H1 (cell line): ENCODE data around the gene STAC. TPM values are rescaled to one million over a fixed set of nuclear protein-coding genes. Genes with fewer than 3 reads are reported as not detected.

ENCODE experiments used
- ATF3 ChIP-seq: IDR thresholded peaks from 2 replicates; pipeline ENCODE4 v1.6.1; 2011; ENCODE audit warnings: low read depth, mild to moderate bottlenecking, low read length; ENCODE audit not compliant: insufficient read depth
- BCL11A ChIP-seq, 2 experiments: IDR thresholded peaks; one replicate each; pipeline ENCODE4 v1.6.1; 2011; ENCODE audit warnings: low read depth in 2 of 2, low read length in 2 of 2, mild to moderate bottlenecking in 2 of 2
- CBX8 ChIP-seq: fragments of 300-800, 300-1000 bp; sonication (generic); IDR thresholded peaks from 2 replicates; pipeline ENCODE4 v1.7.1; 2016; ENCODE audit warnings: low read depth, low read length, borderline replicate concordance
- CHD2 ChIP-seq: IDR thresholded peaks from 2 replicates; pipeline ENCODE4 v1.6.1; 2012; ENCODE audit warnings: low read length, improper control_type of control experiment
- EGR1 ChIP-seq: IDR thresholded peaks from 2 replicates; pipeline ENCODE4 v1.6.1; 2011; ENCODE audit warnings: low read depth, low read length, borderline replicate concordance
- GABPA ChIP-seq: IDR thresholded peaks from 2 replicates; pipeline ENCODE4 v1.6.1; 2011; ENCODE audit warnings: mild to moderate bottlenecking, low read length, moderate library complexity, borderline replicate concordance; ENCODE audit not compliant: insufficient read depth
- HDAC2 ChIP-seq, 2 experiments: fragments of 300-600 bp in 1 of 2; sonication (generic) in 1 of 2; IDR thresholded peaks; 2 replicates each; pipeline ENCODE4 v1.6.1; 2011 to 2012; ENCODE audit warnings: low read depth in 2 of 2, low read length in 2 of 2, mild to moderate bottlenecking in 2 of 2, moderate library complexity in 2 of 2, borderline replicate concordance in 1 of 2, inconsistent platforms in 1 of 2
- JUND ChIP-seq: IDR thresholded peaks from 2 replicates; pipeline ENCODE4 v1.6.1; 2011; ENCODE audit warnings: mild to moderate bottlenecking, improper control_type of control experiment, low read length
- KDM1A ChIP-seq: fragments of 200-600, 300-600 bp; sonication (generic); IDR thresholded peaks from 2 replicates; pipeline ENCODE4 v1.7.1; 2016; ENCODE audit warnings: mild to moderate bottlenecking, low read length, borderline replicate concordance
- PHF8 ChIP-seq: fragments of 200-600 bp; sonication (generic); conservative IDR thresholded peaks from 2 replicates; pipeline ENCODE4 v1.7.1; 2012; ENCODE audit warnings: low read depth, mild to moderate bottlenecking, inconsistent platforms, low read length, moderate library complexity
- POLR2A ChIP-seq, 2 experiments: IDR thresholded peaks; 1 replicate in 1 of 2; 2 replicates in 1 of 2; pipeline ENCODE4 v1.6.1; 2011; ENCODE audit warnings: low read depth in 2 of 2, low read length in 2 of 2, mild to moderate bottlenecking in 2 of 2; ENCODE audit errors: control extremely low read depth in 1 of 2
- RBBP5 ChIP-seq: IDR thresholded peaks from 2 replicates; pipeline ENCODE4 v1.7.1; 2012; ENCODE audit warnings: low read depth, mild to moderate bottlenecking, inconsistent platforms, low read length, moderate library complexity, borderline replicate concordance
- RFX5 ChIP-seq: IDR thresholded peaks from 2 replicates; pipeline ENCODE4 v1.6.1; 2011; ENCODE audit warnings: low read depth, low read length, improper control_type of control experiment, borderline replicate concordance
- SIN3A ChIP-seq, 2 experiments: IDR thresholded peaks in 1 of 2; conservative IDR thresholded peaks in 1 of 2; 2 replicates each; pipeline ENCODE4 v1.6.1; 2011 to 2012; ENCODE audit warnings: low read length in 2 of 2, improper control_type of control experiment in 1 of 2, low read depth in 1 of 2, mild to moderate bottlenecking in 1 of 2
- SIRT6 ChIP-seq: IDR thresholded peaks from one replicate; pipeline ENCODE4 v1.7.1; 2012; ENCODE audit warnings: low read length, inconsistent platforms
- SP1 ChIP-seq: IDR thresholded peaks from 2 replicates; pipeline ENCODE4 v1.6.1; 2011; ENCODE audit warnings: low read depth, low read length
- SP2 ChIP-seq: IDR thresholded peaks from 2 replicates; pipeline ENCODE4 v1.6.1; 2012; ENCODE audit warnings: mild to moderate bottlenecking, low read length, inconsistent platforms
- SRF ChIP-seq: IDR thresholded peaks from 2 replicates; pipeline ENCODE4 v1.6.1; 2011; ENCODE audit warnings: mild to moderate bottlenecking, low read depth, low read length, moderate library complexity
- TAF1 ChIP-seq: IDR thresholded peaks from 2 replicates; pipeline ENCODE4 v1.6.1; 2011; ENCODE audit warnings: mild to moderate bottlenecking, low read depth, low read length
- USF2 ChIP-seq: IDR thresholded peaks from 2 replicates; pipeline ENCODE4 v1.6.1; 2011; ENCODE audit warnings: low read length, improper control_type of control experiment
- YY1 ChIP-seq: IDR thresholded peaks from 2 replicates; pipeline ENCODE4 v1.6.1; 2011; ENCODE audit warnings: low read depth, mild to moderate bottlenecking, low read length
- polyA plus RNA-seq, 7 experiments: library from polyadenylated mRNA; depleted of rRNA in 3 of 7; stranded (reverse) in 5 of 7; unstranded in 2 of 7; fragments of >200 nt in 5 of 7; fragments of 200-250 nt in 2 of 7; gene quantifications; 1 replicate in 5 of 7; 2 replicates in 1 of 7; 4 replicates in 1 of 7; pipeline versions ENCODE4 v1.2.1 to v1.2.3, GENCODE V29; 2011 to 2013; ENCODE audit warnings: missing spikeins in 2 of 7, mixed read lengths in 2 of 7
- total RNA-seq: library from RNA; stranded (reverse); fragmentation: NEBNext Ultra II Directional; extraction: Animal tissue kit (Norgen Biotek cat#: 25700); gene quantifications from 2 replicates; pipeline ENCODE4 v1.2.1, GENCODE V29; 2021
- TF ChIP-seq, protein P1 (sequence below): IDR thresholded peaks from 2 replicates; pipeline ENCODE4 v1.6.1; 2012; ENCODE audit warnings: inconsistent platforms

Gene STAC
- total and polyA plus RNA-seq, 2 of the 8 experiments (the other 6 are each of a cell fraction or from before 2014, with no cell fraction given): 8.0 to 18.1 TPM

DNA sequence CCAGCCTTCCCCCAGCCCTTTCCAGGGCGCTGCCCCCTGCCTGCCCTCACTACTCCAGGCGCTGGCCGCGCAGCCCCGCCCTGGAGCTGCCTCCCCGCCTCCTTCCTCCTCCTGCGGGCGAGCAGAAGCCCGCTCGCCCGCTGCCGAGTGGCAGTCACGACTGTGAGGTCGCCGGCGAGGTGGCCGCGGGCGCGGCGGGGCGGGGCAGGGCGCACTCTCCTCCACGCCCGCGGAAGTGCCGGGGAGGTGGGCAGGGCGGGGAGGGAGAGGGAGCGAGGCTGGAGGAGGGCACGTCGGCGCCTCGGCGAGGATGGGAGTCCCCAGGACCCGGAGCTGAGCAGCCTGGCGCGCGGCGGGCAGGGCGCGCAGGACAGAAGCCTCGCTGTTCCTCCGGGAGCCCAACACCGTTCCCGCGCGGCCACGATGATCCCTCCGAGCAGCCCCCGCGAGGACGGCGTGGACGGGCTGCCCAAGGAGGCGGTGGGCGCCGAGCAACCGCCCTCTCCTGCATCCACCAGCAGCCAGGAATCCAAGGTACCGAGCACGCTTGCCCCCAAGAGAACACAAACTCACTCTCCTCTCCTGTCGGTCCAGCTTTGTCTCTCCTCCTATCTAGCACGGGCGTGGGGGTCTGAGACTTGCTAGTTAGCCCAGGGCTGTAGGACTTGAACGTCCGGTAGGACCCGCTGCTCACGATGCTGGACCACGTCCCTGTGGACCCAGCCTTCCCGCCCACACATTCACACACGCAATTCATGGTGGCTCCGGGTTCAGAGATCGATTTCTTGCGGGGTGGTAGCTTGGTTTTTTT, at the start of gene STAC (continued):
- peak in 1 of 2 experiments; percentile 18; a peak in 1 of 4 replicates for TF ChIP-seq SIN3A (conservative IDR thresholded peaks at IDR 0.05 in 1 of 2, IDR thresholded peaks at IDR 0.05 in 1 of 2; ENCODE audit: low read depth in 1 of 2, low read length in 2 of 2)
- TF ChIP-seq CHD2: no peak
- TF ChIP-seq ATF3: no peak
- peak in 1 of 2 experiments; percentile 32; a peak in 1 of 4 replicates for TF ChIP-seq HDAC2 (IDR thresholded peaks at IDR 0.05; ENCODE audit: borderline replicate concordance in 1 of 2, low read depth in 2 of 2, low read length in 2 of 2)
- TF ChIP-seq TAF1: peak; percentile 75
- TF ChIP-seq SP2: no peak
- TF ChIP-seq SIRT6: no peak
- TF ChIP-seq, protein P1, sequence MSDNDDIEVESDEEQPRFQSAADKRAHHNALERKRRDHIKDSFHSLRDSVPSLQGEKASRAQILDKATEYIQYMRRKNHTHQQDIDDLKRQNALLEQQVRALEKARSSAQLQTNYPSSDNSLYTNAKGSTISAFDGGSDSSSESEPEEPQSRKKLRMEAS: peak; percentile 17; the same call in 1 of the 2 replicates
- peak; percentile 52 to 60 for TF ChIP-seq POLR2A (IDR thresholded peaks at IDR 0.05; ENCODE audit: control extremely low read depth in 1 of 2, low read depth in 2 of 2, low read length in 2 of 2)
- TF ChIP-seq EGR1: no peak
- TF ChIP-seq CBX8: no peak
- TF ChIP-seq RFX5: no peak
- 0 out of 2 replicates have a peak, but pooled peaks have one; percentile 10 for TF ChIP-seq KDM1A
- TF ChIP-seq YY1: no peak
- no peak for TF ChIP-seq BCL11A (IDR thresholded peaks at IDR 0.05; ENCODE audit: low read depth in 2 of 2, low read length in 2 of 2)
- TF ChIP-seq SRF: no peak
- no peak for TF ChIP-seq JUND
- TF ChIP-seq SP1: no peak
- TF ChIP-seq PHF8: 0 out of 2 replicates have a peak, but pooled peaks have one; percentile 25
- TF ChIP-seq RBBP5: peak; percentile 90; the same call in 1 of the 2 replicates
- TF ChIP-seq GABPA: no peak
- TF ChIP-seq USF2: no peak
